ENCODE results near the gene IPO5.

Gene IPO5

DNA sequence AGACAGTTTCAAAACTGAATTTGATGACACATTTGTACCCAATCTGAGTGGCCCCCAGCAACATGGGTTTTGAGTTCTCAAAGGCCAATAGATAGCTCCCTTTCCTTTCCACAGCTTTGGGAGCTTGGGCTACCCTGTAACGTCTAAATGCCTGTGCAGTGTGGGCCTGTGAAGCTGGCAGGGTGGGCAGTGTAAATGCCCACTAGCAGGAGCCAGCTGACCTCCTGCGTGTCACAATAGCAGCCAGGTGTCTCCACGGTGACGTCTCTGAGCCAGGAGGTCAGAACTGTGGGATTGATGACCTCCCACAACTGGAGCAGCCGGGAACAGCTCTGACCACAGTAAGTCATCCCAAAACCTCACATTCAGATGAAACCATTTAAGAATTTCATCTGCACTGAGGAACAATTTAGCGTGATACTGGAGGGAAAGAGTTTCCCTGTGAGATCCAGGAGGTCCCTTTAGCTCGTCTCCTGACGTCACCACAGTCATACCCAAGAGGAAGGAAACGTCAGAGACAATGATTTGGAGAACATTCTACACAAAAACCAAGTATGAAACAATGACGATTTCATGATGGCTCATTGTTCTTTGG, at the start of gene IPO5:
Gene IPO5, plus strand, starts transcription at position 300 of the 595 bp plus-strand sequence. CDS start 23,022 bp downstream, outside the sequence.
- no peak for DNase-seq (ENCODE audit: low spot score)

DNA sequence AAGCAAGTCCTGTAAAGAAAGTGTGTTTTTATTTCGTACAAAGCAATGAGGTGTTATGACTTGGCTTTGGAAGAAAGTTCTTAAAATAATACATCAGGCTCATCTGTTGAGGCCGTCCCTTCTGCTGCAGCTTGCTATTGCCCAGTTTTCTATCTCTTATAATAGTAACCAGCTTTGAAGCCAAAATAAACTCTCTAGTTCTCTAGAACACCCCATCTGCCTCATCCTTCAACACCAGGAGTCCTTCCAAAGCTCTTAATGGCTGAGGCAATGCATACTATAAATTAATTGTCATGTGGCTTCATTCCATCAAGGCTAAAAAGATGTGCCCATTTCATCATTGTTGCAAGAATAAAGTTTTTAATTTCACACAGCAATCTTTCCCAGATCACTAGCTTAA, 49.4 kb upstream of the IPO5 start:
- no peak for DNase-seq (ENCODE audit: low spot score)

DNA sequence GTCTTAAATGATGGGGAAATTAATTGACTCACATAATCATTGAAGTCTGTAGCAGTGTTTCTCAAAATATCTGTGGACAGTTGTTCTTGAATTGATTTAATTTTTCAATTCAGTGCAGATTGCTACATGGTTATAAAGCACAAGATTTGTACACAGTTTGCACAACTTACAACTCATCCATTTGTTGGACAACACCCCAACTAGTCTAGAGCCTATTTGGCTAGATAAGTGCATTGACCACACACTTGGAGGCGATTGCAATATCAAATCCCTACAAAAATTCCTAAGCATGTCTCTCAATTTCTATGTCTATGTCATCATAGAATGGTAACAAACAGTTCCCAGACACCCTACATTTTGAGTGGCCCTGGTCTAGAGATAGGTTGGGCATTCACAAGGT, 48.0 kb upstream of the IPO5 start:
- DNase-seq (ENCODE audit: low spot score): no peak

DNA sequence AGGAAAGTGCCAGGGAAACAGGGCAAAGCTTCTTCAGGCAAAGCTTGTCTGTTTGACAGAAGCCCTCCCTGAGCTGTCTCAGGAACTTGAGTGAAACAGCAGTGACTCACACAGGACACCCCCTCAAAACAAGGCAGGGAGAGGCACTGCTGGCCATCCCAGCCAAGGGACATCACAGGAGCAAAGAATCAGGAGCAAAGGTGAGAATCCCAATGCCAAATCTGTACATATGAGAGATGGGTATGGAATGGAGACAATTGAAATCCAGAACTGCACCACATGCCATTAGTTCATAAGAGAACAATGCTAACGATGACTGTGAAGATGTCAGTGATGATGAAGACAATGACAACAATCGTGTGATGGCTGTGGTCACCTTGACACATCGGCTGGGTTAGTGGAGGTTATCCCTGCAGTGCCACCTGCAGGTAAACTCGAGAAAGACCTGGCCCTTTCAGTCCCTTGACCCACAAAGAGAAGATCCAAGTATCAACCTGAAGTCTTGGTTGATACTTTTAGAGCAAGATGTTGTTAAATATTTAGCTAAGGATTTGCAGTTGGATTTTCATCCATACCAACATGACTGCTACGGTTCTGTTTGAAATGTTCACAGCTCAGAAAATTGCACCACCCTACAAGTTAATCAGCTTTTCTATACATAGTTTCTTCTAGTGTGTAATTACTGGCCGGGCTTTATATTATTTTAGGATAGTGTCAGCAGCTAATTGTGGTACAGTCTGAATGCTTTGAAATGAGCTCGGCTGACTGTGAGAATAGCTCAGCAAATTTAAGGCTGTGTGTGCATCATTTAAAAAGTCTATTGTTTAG, 42.0 kb upstream of the IPO5 start:
- peak; percentile 62 for DNase-seq (ENCODE audit: low spot score)

- no peak for DNase-seq (ENCODE audit: low spot score)
Measured at GRCh38 chr13:97912139-97912535, 41.3 kb upstream of the IPO5 start.

GRCh38 chr13:97913206-97913605, 40.3 kb upstream of the IPO5 start:
- DNase-seq (ENCODE audit: low spot score): no peak

DNA sequence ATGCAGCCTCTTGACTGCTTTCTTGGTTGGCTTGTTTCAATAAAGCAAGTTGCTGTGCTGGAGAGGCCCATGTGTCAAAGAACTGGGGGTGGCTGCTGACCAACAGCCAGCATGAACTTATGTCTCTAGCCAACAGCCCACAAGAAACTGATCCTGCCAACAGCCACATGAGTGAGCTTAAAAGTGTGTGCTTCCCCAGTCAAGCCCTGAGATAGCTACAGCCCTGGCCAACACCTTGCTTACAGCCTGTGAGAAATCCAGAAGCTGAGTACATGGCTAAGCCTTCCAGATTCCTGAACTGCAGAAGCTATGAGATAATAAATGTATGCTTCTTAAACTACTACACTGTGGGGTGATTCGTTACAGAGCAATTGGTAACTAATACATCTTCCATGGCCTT, 38.9 kb upstream of the IPO5 start:
- DNase-seq (ENCODE audit: low spot score): no peak

GRCh38 chr13:97921176-97921816, 32.2 kb upstream of the IPO5 start:
- no peak for DNase-seq (ENCODE audit: low spot score)

DNA sequence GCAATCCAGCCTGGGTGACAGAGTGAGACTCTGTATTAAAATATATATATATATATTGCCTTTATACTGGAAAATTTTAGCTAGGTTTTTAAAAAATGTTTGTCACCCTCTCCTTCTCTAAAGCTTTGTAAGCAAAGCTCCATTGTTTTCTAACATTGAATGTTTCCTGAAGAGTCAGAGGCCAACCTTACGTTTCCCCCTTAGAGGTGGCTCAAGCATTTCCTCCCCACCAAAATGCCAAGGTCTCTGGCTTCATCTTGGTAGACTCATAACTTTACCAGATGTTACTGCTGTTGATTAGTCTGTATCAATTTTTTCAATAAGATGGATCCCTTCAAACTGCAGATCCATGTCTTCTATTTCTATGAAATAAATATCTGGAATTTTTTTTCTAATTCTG, 25.2 kb upstream of the IPO5 start:
- DNase-seq (ENCODE audit: low spot score): no peak

DNA sequence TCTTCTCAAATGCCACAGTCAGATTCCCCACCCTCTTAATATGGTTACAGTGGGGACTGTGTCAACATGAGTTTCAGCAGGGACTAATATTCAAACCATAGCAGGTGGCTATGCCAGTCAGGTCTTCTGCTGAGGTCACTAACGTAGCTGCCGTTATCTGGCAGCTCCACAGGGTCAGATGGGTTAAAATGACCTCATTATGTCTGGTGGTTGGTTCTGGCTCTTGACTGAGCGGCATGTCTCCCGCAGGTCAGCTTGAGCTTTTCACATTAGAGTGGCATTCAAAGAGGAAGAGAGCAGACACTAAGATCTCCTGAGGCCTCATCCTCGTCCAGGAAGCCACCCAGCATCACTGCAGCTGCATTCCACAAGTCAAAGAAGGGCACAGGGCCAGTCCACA, 21.4 kb upstream of the IPO5 start:
- DNase-seq (ENCODE audit: low spot score): no peak

DNA sequence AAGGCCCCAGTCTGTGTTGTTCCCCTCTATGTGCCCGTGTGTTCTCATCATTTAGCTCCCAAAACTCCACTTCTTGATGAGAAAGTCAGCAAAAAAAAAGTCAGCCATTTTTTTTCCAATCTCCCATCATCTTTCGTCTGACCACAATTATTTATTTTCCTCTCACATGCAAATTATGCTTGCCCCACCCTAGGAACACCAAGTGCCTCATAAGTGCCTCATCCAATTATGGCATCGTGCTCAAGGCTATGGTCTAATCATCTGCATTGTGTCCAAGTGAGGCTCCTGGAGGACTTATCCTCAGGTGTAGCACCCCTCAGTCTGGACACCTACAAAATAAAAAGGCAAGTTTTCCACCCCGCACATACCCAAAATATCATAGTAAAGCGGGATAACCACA, 20.8 kb upstream of the IPO5 start:
- no peak for DNase-seq (ENCODE audit: low spot score)

GRCh38 chr13:97933776-97934175, 19.7 kb upstream of the IPO5 start:
- DNase-seq (ENCODE audit: low spot score): no peak

DNA sequence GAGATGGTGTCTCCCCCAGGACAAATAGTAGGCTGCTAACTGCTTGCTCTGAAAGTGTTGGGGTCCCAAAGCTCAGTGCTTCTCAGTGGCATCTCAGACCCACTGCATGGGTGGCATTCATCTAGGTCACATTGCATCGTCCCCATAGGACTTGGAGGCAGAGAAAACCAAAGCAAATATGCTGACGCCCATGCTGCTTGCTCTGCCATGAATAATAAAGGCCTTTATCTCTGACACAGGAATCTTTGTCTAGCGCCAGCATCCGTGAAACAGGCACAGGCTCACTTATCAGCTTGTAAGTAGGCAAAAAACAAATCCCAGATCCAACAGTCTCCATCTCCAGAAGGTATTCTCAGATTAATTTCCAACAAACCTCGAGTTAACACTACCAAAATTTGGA, 18.9 kb upstream of the IPO5 start:
- DNase-seq (ENCODE audit: low spot score): no peak

DNA sequence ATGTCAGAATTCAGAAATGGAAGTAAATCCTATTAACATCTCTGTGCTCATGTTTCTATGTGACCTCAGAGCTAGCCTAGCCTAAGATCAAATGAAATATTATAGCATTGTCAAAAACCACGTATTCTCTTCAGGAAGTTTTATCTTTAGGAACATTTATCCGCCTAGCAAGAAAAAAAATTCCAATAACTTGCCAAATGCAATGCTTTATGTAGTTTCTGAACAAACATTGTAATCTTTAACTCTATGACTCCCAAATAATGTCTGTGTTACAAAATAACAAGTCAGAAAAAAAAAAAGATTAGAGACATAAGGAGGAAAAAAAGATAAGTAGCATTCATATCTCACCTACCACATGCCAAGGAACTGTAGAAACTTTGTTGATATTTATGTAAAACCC, 18.4 kb upstream of the IPO5 start:
- no peak for DNase-seq (ENCODE audit: low spot score)

GRCh38 chr13:97936036-97936435, 17.4 kb upstream of the IPO5 start:
- no peak for DNase-seq (ENCODE audit: low spot score)

GRCh38 chr13:97938706-97939475, 14.6 kb upstream of the IPO5 start:
- no peak for DNase-seq (ENCODE audit: low spot score)

GRCh38 chr13:97944396-97945029, 9.0 kb upstream of the IPO5 start:
- DNase-seq (ENCODE audit: low spot score): peak; percentile 14

DNA sequence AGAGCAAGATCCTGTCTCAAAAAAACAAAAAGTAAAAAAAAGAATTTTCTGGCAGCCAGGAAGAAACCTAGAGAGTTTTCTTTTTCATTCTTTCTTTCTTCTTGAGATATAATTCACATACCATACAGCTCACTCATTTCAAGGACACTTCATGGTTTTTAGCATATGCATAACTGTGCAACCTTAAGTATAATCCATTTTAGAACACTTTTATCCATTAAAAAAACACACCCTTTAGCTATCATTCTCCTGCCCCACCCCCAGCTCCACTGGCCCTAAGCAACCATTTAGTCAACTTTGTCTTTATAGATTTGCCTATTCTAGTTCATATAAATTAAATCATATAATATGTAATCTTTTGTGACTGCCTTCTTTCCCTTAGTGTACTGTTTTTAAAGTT, 8.1 kb upstream of the IPO5 start:
- no peak for DNase-seq (ENCODE audit: low spot score)

- no peak for DNase-seq (ENCODE audit: low spot score)
Measured at GRCh38 chr13:97945792-97946419, 7.6 kb upstream of the IPO5 start.

DNA sequence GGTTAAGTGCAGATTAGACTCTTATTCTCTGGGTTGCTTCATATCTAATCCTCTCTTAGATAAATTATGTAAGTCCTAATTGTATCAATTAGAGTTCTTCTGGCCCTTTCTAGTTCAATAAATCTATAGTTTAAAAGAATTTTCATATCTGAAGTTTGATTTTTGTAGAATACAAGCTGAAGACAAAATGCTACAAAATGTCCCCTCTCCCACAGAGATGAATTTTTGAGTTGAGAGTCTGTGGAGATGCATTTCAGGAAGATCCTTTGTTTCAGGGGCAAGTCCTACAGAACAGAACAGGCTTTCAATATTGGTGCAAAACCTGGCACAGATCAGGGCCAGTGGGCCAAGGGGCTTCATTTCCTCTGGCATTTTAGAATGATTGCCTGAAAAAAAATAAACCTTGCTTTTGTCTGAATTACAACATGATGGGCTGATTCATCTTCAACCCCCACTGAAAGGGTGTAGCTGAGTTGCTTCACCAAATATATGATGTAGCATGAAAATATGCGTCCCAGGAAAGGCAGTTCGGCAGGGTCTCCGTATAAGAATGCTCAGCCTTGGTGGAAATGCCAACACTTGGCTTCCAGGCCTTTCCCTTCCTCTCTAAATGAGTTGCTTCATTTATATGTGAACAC, 6.4 kb upstream of the IPO5 start:
- DNase-seq (ENCODE audit: low spot score): peak; percentile 12

DNA sequence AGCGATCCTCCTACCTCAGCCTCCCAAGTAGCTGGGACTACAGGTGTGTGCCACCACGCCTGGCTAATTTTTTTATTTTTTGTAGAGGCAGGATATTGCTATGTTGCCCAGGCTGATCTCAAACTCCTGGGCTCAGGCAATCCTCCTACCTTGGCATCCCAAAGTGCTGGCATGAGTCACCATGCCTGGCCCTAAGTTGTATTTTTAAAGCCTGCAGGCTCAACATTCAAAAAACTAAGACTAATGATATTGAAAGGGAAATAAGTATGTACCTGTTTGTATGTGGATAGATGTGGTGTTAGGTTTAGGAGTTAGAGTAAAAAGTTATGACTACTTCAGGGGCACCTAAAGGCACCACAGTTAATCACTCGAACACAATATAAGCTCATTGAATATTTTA, 5.4 kb upstream of the IPO5 start:
- no peak for DNase-seq (ENCODE audit: low spot score)
